HG03060 (cell line): ENCODE results near the gene RAB13.

ENCODE experiments used
- ATAC-seq: cut with Tn5 transposase; IDR thresholded peaks from one replicate; pipeline ENCODE4 v1.9.1; 2021; ENCODE audit warnings: low read depth, moderate number of reproducible peaks; ENCODE audit not compliant: unreplicated experiment

RAB13 gene

GRCh38 chr1:153937331-153937730 lies 48.8 kb downstream of the RAB13 start:
- no peak for ATAC-seq

- ATAC-seq, result no peak
Observed at GRCh38 chr1:153936011-153936802, 49.9 kb downstream of the RAB13 start.

- ATAC-seq, result no peak
Observed at GRCh38 chr1:153934746-153935145, 51.4 kb downstream of the RAB13 start.

GRCh38 chr1:153933955-153934354 lies 52.2 kb downstream of the RAB13 start:
- ATAC-seq, result no peak

- ATAC-seq, result no peak
Observed at GRCh38 chr1:153933430-153933829, 52.7 kb downstream of the RAB13 start.

- ATAC-seq, result no peak
Observed at GRCh38 chr1:153932156-153933131, 53.7 kb downstream of the RAB13 start.
